Astrocyte of the spinal cord (primary cell): ENCODE measurements around the gene NCOA3.

ENCODE experiments used
- DNase-seq: peaks from one replicate; pipeline ENCODE4 v3.0.0; 2011; ENCODE audit warnings: low read depth, low spot score
- H3K4me3 ChIP-seq: 2 replicates; pipeline ENCODE4 v1.5.1; 2011; ENCODE audit warnings: low read depth, mild to moderate bottlenecking, low read length, moderate library complexity
- CTCF ChIP-seq: IDR thresholded peaks from 2 replicates; pipeline ENCODE4 v1.5.1; 2012; ENCODE audit warnings: low read depth, mild to moderate bottlenecking, low read length, inconsistent platforms
- in situ Hi-C: cut with HindIII; loops from 2 replicates; pipeline ENCODE4 v1.10.0; 2017; ENCODE audit warnings: low sequenced_read_pairs

The NCOA3 gene

GRCh38 chr20:47672166-47672565 is 170.5 kb downstream of the NCOA3 start:
- no peak for TF ChIP-seq CTCF
- H3K4me3 ChIP-seq, result no peak overlapping the region
- no peak for DNase-seq
- in situ Hi-C loops, result no loop called here

GRCh38 chr20:47672886-47673670 is 171.4 kb downstream of the NCOA3 start:
- in situ Hi-C loops, result no loop called here
- DNase-seq, result no peak
- H3K4me3 ChIP-seq, result no peak overlapping the region
- no peak for TF ChIP-seq CTCF

- no peak overlapping the region for H3K4me3 ChIP-seq
- in situ Hi-C loops, result no loop called here
- no peak for DNase-seq
- TF ChIP-seq CTCF, result no peak
Observed at GRCh38 chr20:47673671-47673955, 171.9 kb downstream of the NCOA3 start.

- DNase-seq, result no peak
- in situ Hi-C loops, result no loop called here
- TF ChIP-seq CTCF, result no peak
- no peak overlapping the region for H3K4me3 ChIP-seq
Observed at GRCh38 chr20:47674145-47674544, 172.5 kb downstream of the NCOA3 start.

- TF ChIP-seq CTCF, result no peak
- DNase-seq, result no peak
- no peak overlapping the region for H3K4me3 ChIP-seq
- in situ Hi-C loops, result no loop called here
Observed at GRCh38 chr20:47674686-47675085, 173.0 kb downstream of the NCOA3 start.

GRCh38 chr20:47675190-47676142 is 173.8 kb downstream of the NCOA3 start:
- no peak for DNase-seq
- no peak for TF ChIP-seq CTCF
- in situ Hi-C loops, result no loop called here
- H3K4me3 ChIP-seq, result no peak overlapping the region
